ENCODE results near the gene H3-3A. TPM values are rescaled to one million over a fixed set of nuclear protein-coding genes. Genes with fewer than 3 reads are reported as not detected.

Gene H3-3A
- total and polyA plus RNA-seq, 12 donors: 259 to 452 (median 317) TPM

GRCh38 chr1:226059709-226060108 is 2.8 kb upstream of the H3-3A start:
- DNase-seq (no peak), ATAC-seq (no peak)
- intact Hi-C loops (cut with DNase I): loop anchor here in 7 of 10 donors (2.0 to 10.0 kb wide), 6 partner anchors 52 to 128 kb away; partner anchors contain the start of genes ACBD3 (in 4 of the 7) and SDE2 (in 1 of the 7)
- Histone ChIP-seq H3K27ac (peak overlapping the region in 1 of 10 donors; percentile 100), H3K27me3 (no peaks in the 10 kb centered on the region), H3K4me3 (no peak overlapping the region), H3K9me3 (no peaks in the 10 kb centered on the region), H3K36me3 (peaks cover 0 to 52% (median 3%) of the 10 kb centered on the region in 9 donors), H3K4me1 (peaks cover 0 to 21% (median 17%) of the 10 kb centered on the region in 9 donors)
- WGBS, 2 donors: 95 to 98% methylated on average over 1 of the region's 1 CpG
- no peak for TF ChIP-seq CTCF (IDR thresholded peaks at IDR 0.05)

- H3K36me3 ChIP-seq: peaks cover 0 to 48% (median 3%) of the 10 kb centered on the region in 9 donors
- TF ChIP-seq CTCF (IDR thresholded peaks at IDR 0.05): no peak
- peaks cover 3 to 28% (median 24%) of the 10 kb centered on the region in 9 donors for H3K4me1 ChIP-seq
- H3K27me3 ChIP-seq: no peaks in the 10 kb centered on the region
- H3K27ac ChIP-seq: peak overlapping the region in 7 of 10 donors; percentile 91 to 100 (median 99)
- intact Hi-C loops (cut with DNase I): loop anchor here in 7 of 10 donors (2.0 to 10.0 kb wide), 5 partner anchors 58 to 127 kb away; partner anchors contain the start of genes ACBD3 (in 4 of the 7) and SDE2 (in 1 of the 7)
- no peaks in the 10 kb centered on the region for H3K9me3 ChIP-seq
- no peak for ATAC-seq
- peak overlapping the region in 1 of 10 donors; percentile 87 for H3K4me3 ChIP-seq
- DNase-seq: no peak
- 98 to 100% methylated on average over 1 of the region's 1 CpG for WGBS, 2 donors
Observed at GRCh38 chr1:226060427-226060826, 2.1 kb upstream of the H3-3A start.

- H3K4me1 ChIP-seq: peaks cover 6 to 36% (median 32%) of the 10 kb centered on the region in 9 donors
- DNase-seq: no peak
- intact Hi-C loops (cut with DNase I): loop anchor here in 8 of 10 donors (1.0 to 10.0 kb wide), 6 partner anchors 59 to 126 kb away; partner anchors contain the start of genes ACBD3 (in 4 of the 8) and SDE2 (in 2 of the 8)
- H3K9me3 ChIP-seq: no peaks in the 10 kb centered on the region
- no peaks in the 10 kb centered on the region for H3K27me3 ChIP-seq
- peak overlapping the region; percentile 91 to 100 (median 99) for H3K27ac ChIP-seq
- TF ChIP-seq CTCF (IDR thresholded peaks at IDR 0.05): no peak
- 6 to 9% methylated on average over 21 of the region's 21 CpGs for WGBS, 2 donors
- peak overlapping the region; percentile 64 to 90 (median 86) for H3K4me3 ChIP-seq
- no peak for ATAC-seq
- H3K36me3 ChIP-seq: peaks cover 0 to 48% (median 10%) of the 10 kb centered on the region in 9 donors
Observed at GRCh38 chr1:226061068-226061840, 1.3 kb upstream of the H3-3A start.

- Histone ChIP-seq H3K27me3 (no peaks in the 10 kb centered on the region), H3K4me3 (peak overlapping the region; percentile 64 to 90 (median 86)), H3K27ac (peak overlapping the region; percentile 91 to 100 (median 99)), H3K36me3 (peaks cover 0 to 48% (median 14%) of the 10 kb centered on the region in 9 donors), H3K4me1 (peaks cover 6 to 44% (median 40%) of the 10 kb centered on the region in 9 donors), H3K9me3 (no peaks in the 10 kb centered on the region)
- ATAC-seq (peak; percentile 35 to 82 (median 69)), DNase-seq (peak; percentile 78 to 85)
- intact Hi-C loops (cut with DNase I): loop anchor here in 9 of 10 donors (1.0 to 10.0 kb wide), 9 partner anchors 49 to 125 kb away; partner anchors contain the start of genes ACBD3 (in 5 of the 9) and SDE2 (in 5 of the 9)
- WGBS, 2 donors: 0 to 1% methylated on average over 61 to 96 of the region's 100 CpGs
- TF ChIP-seq CTCF (IDR thresholded peaks at IDR 0.05): no peak
Observed at GRCh38 chr1:226061841-226062557, 517 bp upstream of the H3-3A start.

All from heart right ventricle (tissue), 16 donors.